ENCODE measurements around the gene TMEM108. TPM values are rescaled to one million over a fixed set of nuclear protein-coding genes. Genes with fewer than 3 reads are reported as not detected.

TMEM108 gene
- total RNA-seq, 1 experiment from 2014 or later: not detected

DNA sequence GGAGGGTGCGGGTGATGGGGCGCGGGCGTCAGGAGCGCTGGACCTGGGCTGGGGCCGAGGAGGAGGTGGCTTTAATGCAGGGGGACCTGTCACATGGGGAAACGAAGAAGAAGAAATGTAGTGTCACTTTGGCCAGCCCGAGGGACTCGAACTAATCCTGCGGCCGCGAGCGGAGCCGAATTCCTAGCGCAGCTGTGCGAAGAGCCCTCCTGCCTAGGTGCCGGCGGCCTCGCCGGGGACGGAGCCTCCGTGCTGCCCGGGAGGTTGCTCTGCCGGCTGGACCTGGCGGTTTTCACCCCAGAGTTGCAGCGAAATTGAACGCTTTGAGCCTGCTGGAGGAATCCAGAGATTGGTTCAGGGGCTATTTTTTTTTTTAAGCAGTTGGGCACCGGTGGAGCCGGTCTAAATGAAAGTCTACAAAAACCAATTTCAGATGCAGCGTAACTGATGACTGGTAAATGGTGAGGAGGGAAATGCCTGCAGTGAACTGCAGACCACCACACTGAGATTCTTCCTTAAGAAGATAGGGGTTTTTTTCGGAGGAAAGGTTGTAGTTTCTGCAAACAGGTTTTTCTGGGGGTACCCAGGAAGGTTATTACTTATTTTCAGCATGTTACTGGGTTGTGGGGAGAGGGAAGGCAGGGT lies 662 bp downstream of the TMEM108 start:
- Histone ChIP-seq H3K9me3 (replicated peaks) (peaks cover 7% of the 10 kb centered on the region; the same call in 1 of the 2 replicates), H3K36me3 (no peaks in the 10 kb centered on the region), H3K27me3 (replicated peaks) (peaks cover 47% of the 10 kb centered on the region), H3K4me1 (replicated peaks) (peaks cover 11% of the 10 kb centered on the region), H3K27ac (no peak overlapping the region), H3K4me3 (peak overlapping the region; percentile 36)
- peak in 1 of 2 experiments; percentile 1 for DNase-seq (ENCODE audit: low read depth in 1 of 2, low spot score in 2 of 2)

DNA sequence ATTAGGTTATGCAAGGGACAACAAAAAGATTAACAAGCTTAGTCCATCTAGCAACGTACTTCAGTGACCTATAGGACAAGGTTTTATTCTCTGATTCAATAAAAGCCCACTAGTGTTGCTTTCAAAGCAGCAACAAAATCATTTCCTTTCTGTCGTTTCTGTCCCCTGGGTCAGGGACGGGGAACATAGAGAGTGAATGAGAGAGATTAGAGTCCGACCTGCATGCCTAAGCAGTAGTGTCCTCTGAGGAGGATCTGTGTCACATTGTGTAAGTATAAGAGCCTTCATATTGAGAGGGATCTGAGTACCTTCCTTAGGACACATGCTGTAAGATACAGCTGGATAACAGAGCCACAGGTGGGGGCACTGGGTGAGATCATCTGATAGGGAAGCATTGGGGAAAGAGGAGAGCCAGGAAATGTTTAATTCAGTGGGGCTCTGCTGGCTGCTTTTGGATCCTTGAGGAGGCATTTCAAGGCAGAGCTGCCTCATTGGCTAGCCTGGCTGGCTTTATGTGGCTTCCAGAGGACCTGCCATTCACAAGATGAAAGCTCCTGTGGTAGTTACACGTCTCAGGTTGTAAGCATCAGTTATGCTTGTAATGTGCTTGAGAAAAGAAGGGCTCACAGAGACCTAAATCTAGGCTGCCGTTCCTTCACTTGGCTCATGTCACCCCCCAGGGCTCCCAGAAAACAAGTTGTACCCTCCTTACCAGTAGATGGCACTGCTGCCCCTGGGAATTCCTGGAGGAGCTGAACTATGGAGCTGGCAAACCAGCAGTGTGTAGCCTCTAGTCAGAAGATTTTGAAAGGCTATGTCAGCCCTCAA lies 2.7 kb downstream of the TMEM108 start:
- DNase-seq (ENCODE audit: low read depth in 1 of 2, low spot score in 2 of 2): peak; percentile 54 to 61
- H3K27ac ChIP-seq: no peak overlapping the region
- no peak overlapping the region for H3K4me3 ChIP-seq
- peaks cover 48% of the 10 kb centered on the region for H3K27me3 ChIP-seq (replicated peaks)
- peaks cover 7% of the 10 kb centered on the region; the same call in 1 of the 2 replicates for H3K9me3 ChIP-seq (replicated peaks)
- H3K36me3 ChIP-seq: no peaks in the 10 kb centered on the region
- peaks cover 11% of the 10 kb centered on the region for H3K4me1 ChIP-seq (replicated peaks)

DNA sequence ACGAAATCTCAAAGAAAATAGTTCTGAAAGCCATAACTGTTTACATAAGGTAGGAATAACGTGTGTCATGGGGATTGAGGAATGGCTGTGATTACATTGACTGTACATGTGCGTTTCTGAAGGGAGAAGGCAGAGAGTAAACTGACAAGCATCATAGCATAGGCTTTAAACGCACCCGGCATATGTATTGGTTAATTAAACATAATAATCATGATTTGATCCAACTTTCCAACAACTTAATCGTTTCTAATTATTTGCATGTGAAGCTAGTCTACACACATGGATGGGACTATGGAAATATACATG lies 3.3 kb downstream of the TMEM108 start:
- Histone ChIP-seq H3K9me3 (replicated peaks) (peaks cover 7% of the 10 kb centered on the region; the same call in 1 of the 2 replicates), H3K4me3 (no peak overlapping the region), H3K27me3 (replicated peaks) (peaks cover 45% of the 10 kb centered on the region), H3K36me3 (no peaks in the 10 kb centered on the region), H3K27ac (no peak overlapping the region), H3K4me1 (replicated peaks) (peaks cover 11% of the 10 kb centered on the region)
- DNase-seq (ENCODE audit: low read depth in 1 of 2, low spot score in 2 of 2): no peak

DNA sequence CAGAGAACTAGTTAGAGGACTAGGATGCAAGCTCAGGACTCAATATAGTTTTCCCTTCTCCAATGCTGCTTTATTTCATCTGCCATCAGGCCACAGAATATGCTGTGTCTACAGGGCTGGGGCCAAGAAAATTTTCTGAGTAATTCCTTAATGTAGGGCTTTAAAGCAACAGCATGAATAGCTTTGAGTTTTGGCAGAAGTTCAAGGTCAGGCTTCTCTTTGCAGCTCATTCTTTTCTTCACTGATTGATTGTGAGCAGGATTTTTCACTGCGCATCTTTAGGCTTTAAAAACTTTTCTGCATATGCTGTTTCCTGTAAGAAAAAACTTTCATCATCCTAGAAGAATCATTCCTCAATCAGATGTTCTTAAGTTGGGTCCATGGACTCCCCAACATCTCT lies 4.6 kb downstream of the TMEM108 start:
- no peak for DNase-seq (ENCODE audit: low read depth in 1 of 2, low spot score in 2 of 2)
- H3K27ac ChIP-seq: no peak overlapping the region
- peaks cover 10% of the 10 kb centered on the region for H3K4me1 ChIP-seq (replicated peaks)
- peaks cover 36% of the 10 kb centered on the region for H3K27me3 ChIP-seq (replicated peaks)
- no peak overlapping the region for H3K4me3 ChIP-seq
- H3K36me3 ChIP-seq: no peaks in the 10 kb centered on the region
- H3K9me3 ChIP-seq (replicated peaks): peaks cover 7% of the 10 kb centered on the region; the same call in 1 of the 2 replicates

DNA sequence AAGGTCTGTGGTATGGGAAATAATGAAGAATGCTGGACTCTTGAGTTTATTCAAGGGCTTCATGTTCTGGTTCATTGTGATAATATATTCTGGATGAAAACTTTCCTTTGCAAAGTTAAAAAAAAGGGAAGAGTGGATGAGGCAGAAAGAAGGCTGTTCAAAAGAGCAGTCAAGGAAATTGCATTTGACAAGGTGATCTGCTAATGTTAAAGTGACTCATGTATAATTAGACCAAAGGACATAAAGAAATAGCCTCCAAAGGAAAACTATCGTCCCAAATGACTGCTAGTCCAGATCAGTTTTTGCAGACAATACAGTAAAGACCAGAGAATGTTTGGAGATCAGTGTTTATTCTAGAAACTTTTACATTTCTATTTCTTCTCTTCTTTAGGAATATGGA lies 9.8 kb downstream of the TMEM108 start:
- DNase-seq (ENCODE audit: low read depth in 1 of 2, low spot score in 2 of 2): no peak
- Histone ChIP-seq H3K36me3 (no peaks in the 10 kb centered on the region), H3K4me3 (no peak overlapping the region), H3K27me3 (replicated peaks) (peaks cover 5% of the 10 kb centered on the region; the same call in 1 of the 2 replicates), H3K9me3 (replicated peaks) (no peaks in the 10 kb centered on the region), H3K27ac (no peak overlapping the region), H3K4me1 (replicated peaks) (no peaks in the 10 kb centered on the region)

DNA sequence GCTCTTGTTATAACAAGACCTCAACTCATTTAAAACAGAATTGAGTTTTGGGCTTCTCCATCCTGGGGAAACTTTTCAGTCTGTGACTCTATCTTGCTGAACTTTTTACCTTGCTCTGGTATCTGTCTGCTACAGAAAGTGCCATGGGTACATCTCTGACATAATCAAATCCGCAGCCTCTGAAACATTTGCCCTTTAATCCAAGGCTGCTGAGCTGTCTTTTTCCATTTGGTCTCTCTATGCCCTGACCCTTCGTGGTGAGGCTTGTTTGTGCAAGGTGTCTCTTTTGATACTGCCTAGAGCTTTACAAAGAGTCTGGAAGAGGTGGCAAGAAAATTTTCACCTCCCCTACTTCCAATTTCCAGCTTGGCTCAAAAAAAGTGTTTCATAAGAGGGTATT lies 11.3 kb downstream of the TMEM108 start:
- no peak overlapping the region for H3K27ac ChIP-seq

DNA sequence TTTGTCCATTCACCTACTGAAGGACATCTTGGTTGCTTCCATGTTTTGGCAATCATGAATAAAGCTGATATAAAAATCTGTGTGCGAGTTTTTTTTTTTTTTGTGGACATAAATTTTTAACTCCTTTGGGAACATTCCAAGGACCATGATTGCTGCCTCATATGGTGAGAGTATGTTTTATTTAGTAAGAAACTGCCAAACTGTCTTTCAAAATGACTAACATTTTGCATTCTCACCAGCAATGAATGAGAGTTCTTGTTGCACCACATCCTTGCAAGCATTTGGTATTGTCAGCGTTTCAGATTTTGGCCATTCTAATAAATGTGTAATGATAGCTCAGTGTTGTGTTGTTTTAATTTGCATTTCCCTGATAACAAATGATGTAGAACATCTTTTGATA lies 12.7 kb downstream of the TMEM108 start:
- no peaks in the 10 kb centered on the region for H3K4me1 ChIP-seq (replicated peaks)
- no peak for DNase-seq (ENCODE audit: low read depth in 1 of 2, low spot score in 2 of 2)
- no peak overlapping the region for H3K27ac ChIP-seq
- no peaks in the 10 kb centered on the region for H3K36me3 ChIP-seq
- H3K9me3 ChIP-seq (replicated peaks): no peaks in the 10 kb centered on the region
- no peaks in the 10 kb centered on the region; the same call in 1 of the 2 replicates for H3K27me3 ChIP-seq (replicated peaks)
- H3K4me3 ChIP-seq: no peak overlapping the region

More for the DNA sequence above, 11.3 kb downstream of the TMEM108 start:
- no peak for DNase-seq (ENCODE audit: low read depth in 1 of 2, low spot score in 2 of 2)
- no peaks in the 10 kb centered on the region for H3K9me3 ChIP-seq (replicated peaks)
- no peaks in the 10 kb centered on the region; the same call in 1 of the 2 replicates for H3K27me3 ChIP-seq (replicated peaks)
- no peaks in the 10 kb centered on the region for H3K4me1 ChIP-seq (replicated peaks)
- no peaks in the 10 kb centered on the region for H3K36me3 ChIP-seq
- H3K4me3 ChIP-seq: no peak overlapping the region

DNA sequence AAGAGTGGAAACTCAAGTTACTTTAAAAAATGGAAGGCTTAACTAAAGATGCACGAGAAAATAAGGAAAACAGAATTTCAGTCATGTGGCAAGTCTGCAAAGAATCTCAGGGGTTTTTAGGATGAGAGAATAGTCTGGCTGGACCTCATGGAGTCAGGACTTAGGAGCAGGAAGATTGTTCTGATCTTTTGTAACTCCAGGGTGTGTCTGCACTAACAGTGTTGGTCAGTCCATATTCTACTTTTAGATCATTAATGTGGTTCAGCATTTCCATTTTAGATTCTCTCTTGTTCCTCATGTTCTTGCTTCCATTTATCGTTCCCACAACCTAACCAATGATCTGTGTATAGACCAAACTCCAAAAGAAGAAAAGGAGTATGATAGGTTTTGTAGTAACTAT lies 15.3 kb downstream of the TMEM108 start:
- Histone ChIP-seq H3K4me1 (replicated peaks) (no peaks in the 10 kb centered on the region), H3K36me3 (no peaks in the 10 kb centered on the region), H3K9me3 (replicated peaks) (no peaks in the 10 kb centered on the region), H3K27me3 (replicated peaks) (no peaks in the 10 kb centered on the region), H3K27ac (no peak overlapping the region), H3K4me3 (no peak overlapping the region)
- no peak for DNase-seq (ENCODE audit: low read depth in 1 of 2, low spot score in 2 of 2)

DNA sequence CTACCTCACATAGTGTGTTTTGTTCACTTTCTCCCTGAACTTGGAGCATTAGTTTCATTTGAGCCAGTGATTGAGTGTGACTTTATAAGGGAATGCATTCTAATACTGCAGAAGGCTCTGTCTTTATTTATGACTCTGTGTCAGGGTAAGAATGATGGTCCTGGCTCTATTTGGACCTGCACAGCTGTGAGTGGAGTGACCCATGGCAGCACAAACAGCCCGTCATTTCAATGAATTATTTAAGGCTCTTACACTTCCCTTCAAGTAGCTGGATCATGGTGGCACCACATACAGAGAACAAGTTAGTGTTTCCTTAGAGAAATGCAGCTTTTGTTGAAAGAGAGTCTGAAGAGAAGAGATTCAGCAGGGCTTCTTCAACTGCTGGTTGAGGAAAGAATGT lies 16.4 kb downstream of the TMEM108 start:
- Histone ChIP-seq H3K9me3 (replicated peaks) (no peaks in the 10 kb centered on the region), H3K36me3 (no peaks in the 10 kb centered on the region), H3K4me1 (replicated peaks) (no peaks in the 10 kb centered on the region), H3K4me3 (no peak overlapping the region), H3K27me3 (replicated peaks) (no peaks in the 10 kb centered on the region), H3K27ac (no peak overlapping the region)
- DNase-seq (ENCODE audit: low read depth in 1 of 2, low spot score in 2 of 2): no peak

DNA sequence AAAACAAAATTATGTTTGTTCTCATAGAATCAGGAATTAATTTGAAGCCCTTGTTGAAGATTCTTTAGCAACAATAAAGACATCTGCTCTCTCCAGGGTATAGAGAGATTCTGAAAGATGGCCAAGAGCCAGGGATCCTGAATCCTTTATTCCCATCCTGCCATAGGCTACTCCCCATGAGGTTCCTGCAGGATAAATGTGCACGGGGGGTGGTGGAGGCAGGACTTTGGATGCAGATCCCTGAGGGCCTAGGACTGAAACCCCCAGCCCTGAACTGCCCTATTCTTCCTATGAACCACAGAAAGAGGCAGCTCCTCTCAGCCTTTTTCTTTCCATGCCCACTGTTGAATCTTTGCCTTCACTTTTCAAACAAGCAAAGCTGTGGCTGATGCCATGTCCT lies 17.1 kb downstream of the TMEM108 start:
- Histone ChIP-seq H3K4me1 (replicated peaks) (no peaks in the 10 kb centered on the region), H3K9me3 (replicated peaks) (no peaks in the 10 kb centered on the region), H3K27ac (no peak overlapping the region), H3K4me3 (no peak overlapping the region), H3K27me3 (replicated peaks) (no peaks in the 10 kb centered on the region), H3K36me3 (no peaks in the 10 kb centered on the region)
- no peak for DNase-seq (ENCODE audit: low read depth in 1 of 2, low spot score in 2 of 2)

DNA sequence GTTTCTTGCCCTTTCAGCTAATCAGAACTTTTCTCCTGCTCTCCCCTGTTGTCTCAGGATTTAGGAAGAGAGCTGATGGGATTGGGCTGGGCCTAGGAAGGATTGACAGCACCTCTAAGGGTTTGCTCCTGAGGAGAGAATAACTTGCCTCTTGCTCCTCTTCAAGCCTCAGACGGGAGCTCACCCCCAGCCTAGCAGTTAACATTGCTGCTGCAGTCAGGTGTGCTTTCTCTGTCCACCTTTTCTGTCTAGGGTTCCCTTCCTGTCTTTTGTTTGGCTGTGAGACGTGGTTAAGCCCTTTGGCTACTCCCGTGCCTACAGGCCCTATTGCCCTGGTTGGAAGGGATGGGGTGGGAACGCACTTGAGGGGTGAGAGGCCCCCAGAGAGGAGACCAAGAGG lies 20.1 kb downstream of the TMEM108 start:
- no peak overlapping the region for H3K27ac ChIP-seq
- DNase-seq (ENCODE audit: low read depth in 1 of 2, low spot score in 2 of 2): no peak
- no peaks in the 10 kb centered on the region for H3K4me1 ChIP-seq (replicated peaks)
- H3K27me3 ChIP-seq (replicated peaks): no peaks in the 10 kb centered on the region
- H3K4me3 ChIP-seq: no peak overlapping the region
- H3K36me3 ChIP-seq: no peaks in the 10 kb centered on the region
- no peaks in the 10 kb centered on the region for H3K9me3 ChIP-seq (replicated peaks)

DNA sequence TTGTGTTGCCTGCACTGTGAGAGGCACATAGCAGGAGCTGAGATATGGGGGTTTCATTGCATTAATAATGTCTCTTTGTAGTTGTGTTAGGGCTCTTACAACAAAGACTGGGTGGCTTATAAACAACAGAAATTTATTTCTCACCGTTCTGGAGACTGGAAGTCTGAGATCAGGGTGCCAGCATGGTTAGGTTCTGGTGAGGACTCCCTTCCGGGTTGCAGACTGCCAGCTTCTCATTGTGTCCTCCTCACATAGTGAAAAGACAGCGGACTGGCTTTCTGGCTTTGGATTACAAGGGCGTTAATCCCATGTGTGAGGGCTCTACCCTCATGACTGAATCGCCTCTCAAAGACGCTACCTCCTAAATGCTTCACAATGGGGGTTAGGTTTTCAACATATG lies 20.6 kb downstream of the TMEM108 start:
- DNase-seq (ENCODE audit: low read depth in 1 of 2, low spot score in 2 of 2): no peak
- H3K27me3 ChIP-seq (replicated peaks): no peaks in the 10 kb centered on the region
- H3K36me3 ChIP-seq: no peaks in the 10 kb centered on the region
- no peak overlapping the region for H3K4me3 ChIP-seq
- H3K27ac ChIP-seq: no peak overlapping the region
- H3K9me3 ChIP-seq (replicated peaks): no peaks in the 10 kb centered on the region
- no peaks in the 10 kb centered on the region for H3K4me1 ChIP-seq (replicated peaks)

DNA sequence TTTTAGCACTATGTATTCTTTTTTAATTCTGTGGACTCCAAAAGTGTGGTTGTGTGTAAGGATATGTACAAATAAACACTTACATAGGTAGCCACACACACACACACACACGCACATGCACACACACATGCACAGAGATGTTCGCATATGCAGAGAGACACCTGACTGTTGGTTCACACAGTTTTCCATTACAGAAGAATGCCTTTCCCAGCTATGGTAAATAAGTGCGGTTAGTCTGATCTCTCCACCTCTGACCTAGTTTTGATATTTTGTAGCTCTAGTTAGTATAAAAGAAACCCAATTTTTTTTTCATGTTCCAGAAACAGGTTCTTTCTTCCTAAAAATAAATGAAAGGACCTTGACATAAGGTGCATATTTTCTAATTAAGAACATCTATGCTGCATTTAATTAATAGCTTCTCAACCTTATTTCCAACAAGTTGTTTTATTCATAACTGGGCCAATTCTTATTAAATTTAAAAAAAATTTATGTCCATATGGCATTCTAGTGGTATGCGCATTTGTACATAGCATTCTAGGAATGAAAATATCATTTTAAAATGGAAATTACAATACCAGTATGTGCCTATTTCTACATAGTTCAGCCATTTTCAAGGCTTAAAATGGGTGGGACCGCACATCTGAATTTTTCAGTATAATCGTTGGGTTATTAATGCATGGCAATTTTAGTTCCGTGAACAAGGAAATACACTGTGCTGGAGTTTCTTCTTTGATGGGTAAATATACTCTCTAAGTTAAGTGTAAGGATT lies 27.2 kb downstream of the TMEM108 start:
- no peak overlapping the region for H3K4me3 ChIP-seq
- no peaks in the 10 kb centered on the region for H3K4me1 ChIP-seq (replicated peaks)
- no peak for DNase-seq (ENCODE audit: low read depth in 1 of 2, low spot score in 2 of 2)
- H3K9me3 ChIP-seq (replicated peaks): no peaks in the 10 kb centered on the region
- no peak overlapping the region for H3K27ac ChIP-seq
- H3K36me3 ChIP-seq: no peaks in the 10 kb centered on the region
- H3K27me3 ChIP-seq (replicated peaks): no peaks in the 10 kb centered on the region

DNA sequence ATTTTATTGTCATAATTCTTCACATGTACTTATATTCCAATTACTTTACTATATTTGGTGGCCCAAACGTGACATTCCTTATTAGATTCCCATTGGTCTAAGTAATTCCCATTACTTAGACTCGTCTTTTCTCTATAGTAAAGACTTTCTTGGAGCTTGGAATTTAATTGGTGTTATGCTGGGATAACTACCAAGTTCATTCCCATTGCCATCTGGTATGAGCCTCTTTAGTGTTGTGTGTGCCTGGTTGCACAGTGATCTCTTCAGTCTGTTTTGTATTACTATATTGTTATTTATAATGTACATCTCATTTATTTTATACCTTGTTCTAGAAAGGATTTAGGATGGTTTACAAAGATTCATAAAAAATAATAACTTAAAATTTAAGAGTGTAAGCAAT lies 27.8 kb downstream of the TMEM108 start:
- Histone ChIP-seq H3K4me1 (replicated peaks) (no peaks in the 10 kb centered on the region), H3K36me3 (no peaks in the 10 kb centered on the region), H3K27me3 (replicated peaks) (no peaks in the 10 kb centered on the region), H3K27ac (no peak overlapping the region), H3K9me3 (replicated peaks) (no peaks in the 10 kb centered on the region), H3K4me3 (no peak overlapping the region)
- DNase-seq (ENCODE audit: low read depth in 1 of 2, low spot score in 2 of 2): no peak
